GM19035 (cell line): ENCODE results near the gene TBCD.

Experiments used
- ATAC-seq: cut with Tn5 transposase; IDR thresholded peaks from one replicate; pipeline ENCODE4 v1.9.1; 2021; ENCODE audit not compliant: unreplicated experiment

Gene TBCD

DNA sequence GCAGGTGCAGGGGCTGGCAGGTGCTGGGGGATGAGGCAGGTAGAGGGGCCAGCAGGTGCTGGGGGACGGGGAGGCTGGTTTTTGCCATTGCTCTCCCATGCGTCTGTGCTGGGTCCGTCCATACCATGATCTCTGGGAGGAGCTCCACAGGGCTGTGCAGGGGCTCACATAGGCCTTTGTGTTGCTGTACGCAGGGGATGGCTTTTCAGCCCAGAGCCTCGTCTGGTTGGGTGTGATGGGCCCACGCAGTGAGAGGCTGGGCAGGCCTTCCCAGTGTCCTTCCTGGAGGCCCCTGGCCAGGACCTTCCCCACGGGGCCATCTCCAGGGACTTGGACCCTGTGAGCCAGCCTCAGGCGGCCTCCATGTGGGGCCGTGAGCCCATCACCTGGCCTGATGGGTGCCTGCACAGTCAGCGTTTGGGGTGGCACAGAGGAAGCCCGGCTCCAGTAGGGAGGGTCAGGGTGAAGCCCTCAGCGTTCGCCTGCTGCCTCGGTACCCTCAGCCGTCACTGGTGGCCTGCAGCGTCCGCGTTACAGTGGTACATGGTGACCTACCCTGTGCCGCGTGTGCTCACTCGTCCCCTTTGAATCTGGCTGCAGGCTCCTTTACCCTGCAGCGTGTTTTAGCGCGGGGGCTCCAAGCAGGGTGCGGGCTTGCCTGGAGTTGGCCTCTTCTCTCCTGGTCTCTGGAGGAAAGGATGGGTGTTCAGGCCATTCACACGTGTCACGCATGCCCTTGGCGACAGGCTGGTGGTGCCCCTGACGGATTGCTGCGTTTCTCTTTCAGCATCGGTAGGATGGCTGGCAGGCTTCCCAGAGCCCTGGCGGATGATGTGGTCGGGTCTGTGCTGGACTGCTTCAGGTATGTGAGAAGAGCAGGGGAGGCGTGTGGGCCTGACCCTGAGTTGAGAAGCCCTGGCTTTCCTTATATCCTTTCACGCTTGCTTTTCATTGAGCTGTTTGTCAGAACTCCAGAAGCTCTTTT is 57.3 kb downstream of the TBCD start:
- no peak for ATAC-seq

DNA sequence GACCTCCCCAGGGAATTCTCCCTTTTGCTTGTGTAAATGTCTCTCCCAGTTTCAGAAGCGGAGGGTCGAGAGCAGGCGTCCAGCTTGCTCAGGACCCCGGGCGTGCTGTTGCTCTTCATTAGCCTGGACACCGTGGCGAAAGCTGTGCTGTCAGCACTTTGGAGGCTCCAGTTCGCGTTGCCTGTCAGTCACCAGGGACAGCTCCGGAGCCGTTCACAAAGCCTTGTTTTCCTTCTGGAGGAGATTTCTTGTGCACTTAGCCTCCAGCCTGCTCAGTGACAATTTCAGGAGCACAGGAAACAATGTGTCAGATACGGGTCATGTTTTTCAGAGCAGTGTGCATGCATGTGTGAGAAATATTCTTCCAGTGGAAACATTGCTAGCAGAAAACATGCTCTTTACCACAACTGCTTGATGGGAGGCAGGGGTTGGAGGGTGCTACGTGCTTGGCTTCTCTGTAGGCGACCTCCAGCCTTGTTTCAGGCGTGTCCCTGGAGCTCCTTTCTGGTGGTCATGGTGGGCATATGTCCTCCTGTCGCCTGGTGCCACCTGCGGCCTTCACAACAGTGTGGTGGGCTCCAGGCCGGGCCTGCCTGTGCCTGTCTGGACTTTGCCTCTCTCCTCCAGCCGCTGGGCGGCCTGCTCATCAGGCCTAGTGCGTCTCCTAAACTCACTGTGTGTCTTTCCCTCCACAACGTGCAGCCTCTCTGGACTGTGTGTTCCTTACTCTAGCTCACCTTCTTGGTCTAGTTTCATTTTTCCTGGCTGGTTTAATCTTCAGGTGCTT is 59.0 kb downstream of the TBCD start:
- ATAC-seq = no peak

DNA sequence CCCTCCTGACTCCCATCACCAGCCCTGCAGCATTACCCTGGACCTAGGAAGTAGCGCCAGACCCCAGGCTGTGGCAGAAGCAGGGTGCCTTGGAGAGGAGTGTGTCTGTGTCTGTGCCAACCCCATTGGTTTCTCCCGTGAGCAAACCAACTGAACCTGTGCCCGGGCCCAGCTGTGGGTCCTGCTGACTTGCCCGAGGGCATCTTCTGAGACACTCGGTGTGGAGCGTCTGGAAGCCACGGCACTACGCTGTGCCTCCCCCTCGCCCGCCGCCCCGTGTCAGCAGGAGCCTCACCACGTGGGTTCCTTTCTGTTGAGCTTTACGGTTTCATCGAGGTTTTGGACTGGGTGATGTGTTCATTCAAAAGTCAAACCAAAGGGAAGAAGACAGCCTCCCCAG is 60.2 kb downstream of the TBCD start:
- no peak for ATAC-seq

DNA sequence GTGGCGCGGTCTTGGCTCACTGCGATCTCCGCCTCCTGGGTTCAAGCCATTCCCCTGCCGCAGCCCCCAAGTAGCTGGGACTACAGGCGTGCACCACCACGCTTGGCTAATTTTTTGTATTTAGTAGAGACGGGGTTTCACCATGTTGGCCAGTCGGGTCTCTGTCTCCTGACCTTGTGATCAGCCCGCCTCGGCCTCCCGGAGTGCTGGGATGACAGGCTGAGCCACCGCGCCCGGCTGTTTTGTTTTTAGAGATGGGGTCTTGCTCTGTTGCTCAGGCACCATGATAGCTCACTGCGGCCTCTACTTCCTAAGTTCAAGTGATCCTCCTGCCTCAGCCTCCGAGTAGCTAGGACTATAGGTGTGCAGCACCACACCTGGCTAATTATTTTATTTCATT is 60.7 kb downstream of the TBCD start:
- no peak for ATAC-seq

DNA sequence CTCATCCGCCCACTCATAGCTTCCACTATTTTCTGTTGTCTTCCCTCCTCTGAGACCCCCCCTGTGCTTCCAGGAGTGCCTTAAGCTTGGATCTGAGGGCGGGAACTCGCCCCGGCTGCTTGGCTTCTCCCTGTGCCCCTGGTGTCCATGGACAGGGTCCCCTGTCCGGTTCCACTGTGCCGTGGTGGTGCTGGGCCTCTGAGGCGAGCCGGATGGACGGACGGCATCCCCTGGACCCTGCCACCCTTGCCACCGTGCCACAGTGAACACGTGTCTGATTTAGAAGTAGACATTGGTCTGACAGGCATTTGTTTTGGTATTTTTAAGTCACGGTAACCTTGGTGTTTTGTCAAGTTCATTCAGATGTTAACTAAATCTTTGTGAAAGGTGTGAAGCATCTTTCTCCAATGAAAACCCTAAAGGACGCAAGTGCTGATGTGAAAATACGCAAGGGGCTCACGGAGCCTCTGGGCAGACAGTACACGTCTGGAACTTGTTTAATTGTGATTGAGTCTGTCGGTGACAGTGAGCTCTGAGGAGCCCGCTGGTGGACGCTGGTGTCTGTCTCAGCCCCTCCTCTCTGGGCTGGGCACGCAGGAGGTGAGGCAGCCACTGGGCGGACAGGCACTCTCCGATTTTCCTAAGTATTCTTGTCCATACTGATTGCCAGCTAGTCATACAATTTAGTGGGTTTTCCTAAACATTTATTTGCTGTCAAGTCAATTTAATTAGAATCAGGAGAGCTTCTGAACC is 61.6 kb downstream of the TBCD start:
- no peak for ATAC-seq

DNA sequence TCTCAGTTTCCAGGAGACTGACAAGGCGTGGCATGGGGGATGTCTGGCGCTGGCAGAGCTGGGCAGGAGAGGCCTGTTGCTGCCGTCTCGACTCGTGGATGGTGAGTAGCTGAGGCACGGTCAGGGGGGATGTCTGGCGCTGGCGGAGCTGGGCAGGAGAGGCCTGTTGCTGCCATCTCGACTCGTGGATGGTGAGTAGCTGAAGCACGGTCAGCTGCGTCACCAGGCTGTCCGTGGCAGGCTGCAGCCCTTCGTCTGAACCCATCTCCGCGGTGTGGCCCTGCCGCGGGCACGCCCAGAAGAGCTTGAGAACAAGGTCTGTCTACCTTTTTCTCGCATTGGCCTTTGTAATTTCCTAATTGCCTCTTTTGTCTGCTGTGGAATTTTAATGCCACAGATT is 63.0 kb downstream of the TBCD start:
- ATAC-seq = no peak

DNA sequence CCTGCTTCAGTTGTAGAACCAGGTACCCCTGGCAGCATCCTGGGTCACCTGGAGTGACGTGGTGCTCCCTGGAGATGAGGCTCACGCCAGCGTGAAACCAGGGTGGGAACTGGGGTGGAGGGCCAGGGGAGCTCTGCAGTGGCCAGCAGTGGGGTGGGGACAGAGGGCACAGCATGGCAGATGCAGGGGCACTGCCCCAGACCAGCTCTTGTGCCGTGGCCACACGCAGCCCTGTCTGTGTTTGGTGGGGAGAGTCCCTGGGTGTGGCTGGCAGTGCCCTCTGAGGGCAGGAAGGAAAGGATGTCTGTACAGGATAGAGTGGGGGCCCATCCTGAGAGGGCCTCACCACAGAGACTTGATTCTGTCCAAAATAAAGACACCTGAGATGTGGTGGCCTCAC is 63.5 kb downstream of the TBCD start:
- ATAC-seq = no peak

DNA sequence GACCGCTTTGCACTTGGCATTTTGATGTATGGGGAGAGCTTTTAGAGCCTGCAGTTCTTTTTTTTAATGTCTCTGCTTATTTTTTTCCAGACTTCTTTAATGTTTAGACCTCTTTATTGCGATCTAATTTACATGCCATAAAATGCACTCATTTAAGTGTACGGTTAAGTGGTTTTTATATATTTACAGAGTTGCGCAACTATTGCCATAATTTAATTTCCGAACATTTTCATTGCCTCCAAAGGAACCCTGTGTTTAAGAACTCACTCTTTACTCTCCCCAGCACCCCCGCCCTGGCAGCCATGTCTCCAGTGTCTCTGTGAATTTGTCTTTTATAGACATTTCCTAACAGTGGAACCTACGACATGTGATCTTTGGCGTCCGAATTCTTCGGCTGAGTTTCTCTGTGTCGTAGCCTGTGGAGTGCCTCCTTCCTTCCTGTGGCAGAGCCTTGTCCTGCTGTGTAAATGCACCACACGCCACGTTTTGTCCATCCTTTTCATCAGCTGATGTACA is 64.0 kb downstream of the TBCD start:
- no peak for ATAC-seq

DNA sequence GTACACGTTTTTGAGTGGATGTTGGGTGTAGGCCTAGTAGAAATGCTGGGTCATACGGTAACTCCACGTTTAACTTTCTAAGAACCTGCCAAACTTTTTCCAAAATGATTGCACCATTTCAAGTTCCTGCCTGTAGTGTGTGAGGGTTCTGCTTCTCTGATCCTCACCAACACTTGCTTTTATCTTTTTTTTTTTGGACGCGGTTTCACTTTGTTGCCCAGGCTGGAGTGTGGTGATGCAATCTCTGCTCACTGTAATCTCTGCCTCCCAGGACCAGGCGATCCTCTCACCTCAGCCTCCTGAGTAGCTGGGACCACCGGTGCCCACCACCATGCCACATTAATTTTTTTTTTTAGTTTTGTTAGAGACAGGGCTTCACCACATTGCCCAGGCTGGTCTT is 64.5 kb downstream of the TBCD start:
- ATAC-seq = no peak

DNA sequence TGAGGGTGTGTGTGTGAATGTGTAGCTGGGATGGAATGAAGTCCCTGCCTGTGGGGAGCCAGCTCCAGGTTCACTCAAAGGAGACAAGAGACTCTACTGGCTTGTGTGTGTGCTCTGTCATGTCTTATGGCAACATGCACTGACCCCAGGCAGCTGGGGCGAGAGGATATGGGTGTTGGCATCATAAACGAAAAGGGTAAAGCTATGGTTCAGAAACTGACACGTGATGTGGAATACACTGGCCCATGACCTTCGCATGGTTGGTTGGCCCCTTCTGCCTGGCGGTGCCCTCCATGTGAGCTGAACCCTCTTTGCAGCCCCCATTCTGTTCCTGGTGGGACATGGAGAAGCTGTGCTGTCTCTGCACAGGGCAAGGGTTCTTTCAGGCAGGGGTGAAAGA is 66.1 kb downstream of the TBCD start:
- ATAC-seq = no peak

DNA sequence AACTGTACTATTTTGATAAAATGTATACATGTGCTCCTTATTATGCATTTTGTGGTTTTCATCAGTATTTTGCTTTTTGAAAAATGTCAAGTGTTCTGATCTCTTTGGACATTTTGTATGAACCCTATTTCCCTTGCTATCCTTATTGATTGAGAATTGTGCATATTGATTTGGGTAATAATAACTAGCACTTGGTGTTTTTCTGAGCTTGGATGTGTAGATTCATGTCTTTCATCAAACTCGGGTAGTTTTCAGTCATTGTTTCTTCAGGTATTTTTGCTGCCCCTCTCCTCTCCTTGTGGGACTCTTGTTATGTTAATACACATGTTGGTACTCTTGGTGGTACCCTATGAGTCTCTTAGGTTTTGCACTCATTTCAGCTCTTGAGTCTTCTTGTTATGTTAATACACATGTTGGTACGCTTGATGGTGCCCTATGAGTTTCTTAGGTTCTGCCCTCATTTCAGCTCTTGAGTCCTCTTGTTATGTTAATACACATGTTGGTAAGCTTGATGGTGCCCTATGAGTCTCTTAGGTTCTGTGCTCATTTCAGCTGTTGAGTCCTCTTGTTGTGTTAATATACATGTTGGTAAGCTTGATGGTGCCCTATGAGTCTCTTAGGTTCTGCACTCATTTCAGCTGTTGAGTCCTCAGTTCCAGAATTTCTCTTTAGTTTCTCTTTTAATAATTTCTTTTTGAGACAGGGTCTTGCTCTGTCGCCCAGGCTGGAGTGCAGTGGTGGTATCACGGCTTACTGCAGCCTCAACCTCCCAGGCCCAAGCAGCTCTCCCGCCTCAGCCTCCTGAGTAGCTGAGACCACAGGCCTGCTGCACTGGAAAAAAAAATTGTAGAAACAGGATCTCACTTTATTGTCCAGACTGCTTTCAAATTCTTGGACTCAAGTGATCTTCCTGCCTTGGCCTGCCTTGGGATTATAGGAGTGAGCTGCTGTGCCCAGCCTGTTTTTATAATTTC is 68.7 kb downstream of the TBCD start:
- no peak for ATAC-seq

DNA sequence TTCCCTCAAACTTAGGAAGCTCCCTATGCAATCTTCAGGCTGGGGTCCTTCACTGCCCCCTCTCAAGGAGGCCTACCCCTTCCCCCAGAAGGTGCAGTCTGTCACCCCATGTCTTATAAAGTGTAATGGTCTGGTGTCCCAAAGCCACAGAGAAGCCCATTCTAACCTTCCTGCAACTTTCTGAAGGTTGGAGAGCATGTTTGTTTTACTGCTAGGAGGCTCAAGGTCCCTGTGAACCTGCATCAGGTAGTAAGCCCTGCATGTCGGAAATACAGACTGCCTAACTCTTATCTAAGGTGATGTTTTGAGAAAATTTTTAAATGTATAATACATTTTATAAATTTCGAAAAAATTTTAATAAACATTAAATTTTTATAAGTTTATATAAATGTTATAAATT is 69.7 kb downstream of the TBCD start:
- no peak for ATAC-seq

DNA sequence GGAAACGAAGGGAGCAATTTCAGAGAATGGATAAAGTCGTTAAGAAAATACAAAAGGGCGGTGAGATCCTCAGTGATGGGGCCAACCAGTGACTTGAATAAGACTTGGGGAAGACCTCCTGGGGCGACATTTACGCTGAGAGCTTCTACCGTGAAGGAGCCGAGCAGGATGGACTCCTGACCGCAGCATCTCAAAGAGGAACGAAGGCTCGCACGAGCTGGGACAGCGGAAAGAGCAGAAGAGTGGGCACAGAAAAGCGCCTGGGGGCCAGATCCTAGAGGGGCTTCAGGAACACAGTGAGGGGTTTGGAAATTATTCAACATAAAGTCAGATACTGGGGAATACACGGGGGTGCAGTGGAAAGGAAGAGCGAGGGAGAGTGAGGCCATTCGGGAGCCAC is 70.4 kb downstream of the TBCD start:
- no peak for ATAC-seq

DNA sequence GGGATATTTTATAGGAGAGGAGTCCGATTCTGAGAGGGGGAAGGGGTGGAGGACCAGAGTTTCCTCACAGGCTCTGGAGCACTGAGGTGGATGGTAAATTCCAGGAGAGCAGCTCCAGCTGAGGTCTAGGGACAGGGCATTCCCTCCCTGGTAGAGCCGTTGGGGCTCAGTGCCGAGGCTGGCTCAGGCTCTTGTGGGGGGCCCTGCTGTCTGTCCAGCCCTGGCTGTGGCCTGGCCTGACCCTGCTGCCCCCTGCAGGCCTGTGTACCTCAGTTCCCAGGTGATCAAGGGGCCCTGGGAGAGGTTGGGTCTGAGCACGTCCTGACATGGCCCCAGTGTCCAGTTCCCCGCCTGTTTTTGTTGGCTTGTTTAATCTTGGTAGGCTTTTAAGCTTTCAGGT is 71.1 kb downstream of the TBCD start:
- ATAC-seq = no peak

DNA sequence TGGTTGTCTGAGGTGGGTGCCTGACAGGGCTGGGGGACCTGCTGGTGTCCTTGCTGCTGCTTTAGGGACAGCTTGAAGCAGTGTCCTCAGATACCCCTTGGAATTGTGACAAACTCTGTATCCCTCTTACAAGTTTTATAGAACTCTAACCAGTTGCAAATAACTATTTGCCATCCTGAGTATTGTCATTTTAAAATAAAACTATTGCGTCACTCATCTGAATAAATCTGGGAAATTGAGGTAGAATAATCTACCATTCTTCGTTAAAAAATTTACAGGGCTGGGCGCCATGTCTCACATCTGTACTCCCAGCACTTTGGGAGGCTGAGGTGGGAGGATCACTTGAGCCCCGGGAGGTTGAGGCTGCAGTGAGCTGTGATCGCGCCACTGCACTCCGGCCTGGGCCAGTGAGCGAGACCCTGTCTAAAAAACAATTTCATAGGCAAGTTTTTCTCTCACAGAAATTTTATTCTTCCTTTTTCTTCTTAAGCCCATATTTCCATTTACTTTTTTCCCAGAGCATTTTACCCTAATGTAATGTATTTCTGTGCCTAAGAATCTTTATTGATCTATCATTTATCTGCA is 73.8 kb downstream of the TBCD start:
- no peak for ATAC-seq

DNA sequence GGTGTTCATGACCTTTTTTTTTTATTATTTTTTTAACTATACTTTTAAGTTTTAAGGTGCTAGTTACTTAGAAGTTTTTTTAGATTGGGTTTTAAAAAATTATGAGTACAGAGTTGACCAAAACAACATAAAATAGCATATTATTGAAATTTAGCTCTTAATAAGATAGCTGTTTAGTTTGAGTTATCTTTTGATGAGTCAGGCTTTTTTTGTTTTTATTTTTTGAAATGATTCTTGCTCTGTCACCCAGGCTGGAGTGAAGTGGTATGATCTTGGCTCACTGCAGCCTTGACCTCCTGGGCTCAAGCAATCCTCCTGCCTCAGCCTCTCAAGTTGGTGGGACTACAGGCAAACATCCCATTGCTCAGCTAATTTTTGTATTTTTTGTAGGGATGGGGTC is 74.3 kb downstream of the TBCD start:
- ATAC-seq = no peak

DNA sequence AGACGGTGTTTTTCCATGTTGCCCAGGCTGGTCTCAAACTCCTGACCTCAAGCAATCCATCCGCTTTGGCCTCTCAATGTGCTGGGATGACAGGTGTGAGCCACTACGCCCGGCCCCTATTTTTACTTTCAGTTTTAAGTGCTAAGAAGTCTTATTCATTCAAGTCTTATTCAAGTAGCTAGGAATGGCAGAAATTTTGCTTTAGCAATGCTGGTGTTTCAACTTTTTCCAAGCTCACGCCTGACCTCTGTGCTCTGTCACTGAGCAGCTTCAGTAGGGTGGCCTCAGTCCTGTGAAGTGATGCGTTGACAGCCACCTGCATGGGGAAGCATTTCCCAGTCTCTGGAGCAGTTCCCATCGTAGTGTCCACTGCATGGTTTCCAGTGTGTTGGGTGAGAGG is 75.1 kb downstream of the TBCD start:
- ATAC-seq = no peak

DNA sequence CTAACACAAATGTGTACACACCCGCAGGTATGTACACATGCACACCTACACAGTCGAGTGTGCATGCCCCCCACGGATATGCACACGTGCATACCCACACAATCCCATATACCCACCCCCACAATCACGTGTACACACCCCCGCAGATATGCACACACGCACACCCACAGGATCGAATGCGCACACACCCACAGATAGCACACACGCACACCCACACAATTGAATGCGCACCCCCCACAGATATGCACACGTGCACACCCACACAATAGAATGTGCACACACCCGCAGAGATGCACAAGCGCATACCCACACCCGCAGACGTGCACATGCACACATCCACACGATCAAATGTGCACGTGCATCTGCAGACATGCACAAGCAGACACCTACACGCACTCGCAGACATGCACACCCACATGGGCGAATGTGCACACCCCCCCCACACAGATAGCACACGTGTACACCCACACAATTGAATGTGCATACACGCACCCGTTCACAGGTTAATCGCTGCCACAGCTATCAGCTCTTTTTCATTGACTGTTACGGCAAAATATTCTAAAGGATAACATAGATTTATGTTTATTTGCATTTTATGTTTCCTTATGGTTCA is 77.1 kb downstream of the TBCD start:
- no peak for ATAC-seq

DNA sequence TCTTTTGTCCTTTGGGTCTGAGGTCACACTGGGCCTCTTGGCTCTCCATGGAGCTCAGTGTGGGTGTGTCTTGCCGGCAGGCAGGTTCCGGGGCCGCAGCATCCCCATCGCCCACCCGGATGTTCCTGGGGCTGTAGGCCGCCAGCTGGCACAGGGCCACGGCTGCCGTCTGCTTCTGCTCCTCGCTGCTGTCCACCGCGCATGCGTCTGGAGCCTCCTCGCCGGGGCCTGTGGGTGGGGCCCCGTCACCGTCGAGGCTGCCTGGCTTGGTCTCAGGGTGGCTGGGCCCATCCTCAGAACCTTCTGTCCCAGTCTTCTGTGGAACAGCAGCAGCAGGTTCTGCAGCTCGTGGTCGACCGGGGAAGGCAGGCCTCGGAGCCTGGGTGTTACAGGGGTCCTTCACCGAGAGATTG is 78.4 kb downstream of the TBCD start:
- no peak for ATAC-seq
